Measurements from ENCODE around the gene H2BW2.

The H2BW2 gene

DNA sequence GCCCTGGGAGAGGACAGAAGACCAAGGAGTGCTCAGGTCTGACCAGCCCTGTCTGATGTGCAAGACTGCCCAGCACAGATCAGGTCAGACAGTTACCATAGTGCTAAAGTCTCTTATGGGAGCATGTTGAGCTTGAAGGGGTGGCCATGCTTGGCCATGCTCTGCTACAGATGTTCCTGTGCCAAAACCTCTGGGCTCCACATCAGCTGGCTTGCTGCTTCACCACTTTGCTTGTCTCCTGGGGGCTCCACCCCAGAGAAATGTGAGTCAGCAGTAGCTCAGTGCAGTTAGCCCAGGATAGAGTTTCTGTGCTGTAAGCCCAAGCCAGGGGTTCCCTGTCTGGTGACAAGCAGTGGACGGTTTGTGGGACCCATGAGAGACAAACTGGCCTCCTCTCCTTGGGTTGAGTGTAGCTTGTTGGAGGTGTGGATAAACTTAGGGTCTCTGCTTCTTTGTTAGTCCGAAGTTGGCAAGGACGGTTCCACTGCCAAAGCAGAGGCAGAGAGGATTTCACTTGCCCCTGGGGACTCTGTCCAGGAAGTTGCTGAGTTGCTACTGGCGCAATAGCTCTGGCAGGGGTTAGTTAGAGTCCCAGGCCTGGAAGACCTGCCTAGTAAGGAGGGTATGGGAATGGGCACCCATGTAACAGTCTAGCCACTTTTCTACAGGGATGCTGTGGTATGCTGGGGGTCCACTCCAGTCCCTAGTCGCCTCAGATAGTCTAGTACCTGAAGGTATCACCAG is 45.0 kb downstream of the H2BW2 start:
- no peaks in the 10 kb centered on the region for H3K9me3 ChIP-seq (ENCODE audit: control insufficient read depth, insufficient read depth, low read length)
- no peaks in the 10 kb centered on the region for H3K4me1 ChIP-seq (ENCODE audit: insufficient read depth, low read length)
- H3K36me3 ChIP-seq (ENCODE audit: insufficient read depth, low read length) = no peaks in the 10 kb centered on the region
- no peak overlapping the region for H3K9ac ChIP-seq (ENCODE audit: low read depth, low read length)

DNA sequence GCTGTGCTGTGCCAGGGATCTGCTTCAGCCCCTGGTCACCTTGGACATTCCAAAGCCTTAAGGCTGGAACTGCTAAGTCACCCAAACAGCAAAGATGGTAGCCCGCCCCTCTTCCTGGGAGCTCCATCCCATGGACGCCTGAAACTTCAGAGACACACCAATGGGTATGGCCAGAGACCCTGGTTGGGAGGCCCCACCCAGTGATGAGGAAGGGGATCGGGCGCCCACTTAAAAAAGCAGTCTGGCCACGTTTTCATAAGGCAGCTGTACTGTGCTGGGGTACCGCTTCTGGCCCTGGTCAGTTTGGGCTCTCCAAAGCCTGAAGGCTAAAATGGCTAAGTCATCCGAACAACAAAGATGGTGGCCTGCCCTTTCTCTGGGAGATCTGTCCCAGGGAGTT is 45.7 kb downstream of the H2BW2 start:
- Histone ChIP-seq H3K9me3 (ENCODE audit: control insufficient read depth, insufficient read depth, low read length) (no peaks in the 10 kb centered on the region), H3K4me1 (ENCODE audit: insufficient read depth, low read length) (no peaks in the 10 kb centered on the region), H3K9ac (ENCODE audit: low read depth, low read length) (no peak overlapping the region), H3K36me3 (ENCODE audit: insufficient read depth, low read length) (no peaks in the 10 kb centered on the region)

GRCh38 chrX:104085919-104086318 is 46.2 kb downstream of the H2BW2 start:
- Histone ChIP-seq H3K4me1 (ENCODE audit: insufficient read depth, low read length) (no peaks in the 10 kb centered on the region), H3K9ac (ENCODE audit: low read depth, low read length) (no peak overlapping the region), H3K36me3 (ENCODE audit: insufficient read depth, low read length) (no peaks in the 10 kb centered on the region), H3K9me3 (ENCODE audit: control insufficient read depth, insufficient read depth, low read length) (no peaks in the 10 kb centered on the region)
